Stomach (tissue), 19 donors: ENCODE measurements around the gene SPX. TPM values are rescaled to one million over a fixed set of nuclear protein-coding genes. Genes with fewer than 3 reads are reported as not detected.
A peak's percentile ranks its signal among the peaks of the same experiment; 100 is the strongest.

Experiments used
- DNase-seq, 2 donors: peaks; one replicate each; pipeline versions ENCODE4 v3.0.0 to v3.0.0-alpha.2; 2013 to 2019
- H3K27ac ChIP-seq, 5 donors: fragments of 200-600 bp in 4 of 5; sonication (generic) in 4 of 5; one replicate each; pipeline ENCODE4 v1.5.1; 2013 to 2019; ENCODE audit warnings: mild to moderate bottlenecking in 1 of 5, moderate library complexity in 1 of 5
- H3K27me3 ChIP-seq, 3 donors: fragments of 200-600 bp; sonication (generic); one replicate each; pipeline ENCODE4 v1.5.1; 2017 to 2019; ENCODE audit warnings: mixed run types in 1 of 3
- H3K36me3 ChIP-seq, 4 donors: fragments of 200-600 bp; sonication (generic); 1 replicate in 3 of 4; 2 replicates in 1 of 4; pipeline ENCODE4 v1.5.1; 2016 to 2019
- H3K4me1 ChIP-seq, 4 donors: fragments of 200-600 bp; sonication (generic); one replicate each; pipeline ENCODE4 v1.5.1; 2016 to 2019
- H3K4me3 ChIP-seq, 4 donors: fragments of 200-600 bp; sonication (generic) in 3 of 4; one replicate each; pipeline ENCODE4 v1.5.1; 2016 to 2019; ENCODE audit warnings: mild to moderate bottlenecking in 1 of 4
- H3K9me3 ChIP-seq, 4 donors: fragments of 200-600 bp; sonication (generic); one replicate each; pipeline ENCODE4 v1.5.1; 2016 to 2019
- CTCF ChIP-seq, 7 experiments: fragments of 450-650 bp in 4 of 7; fragments of 200-600 bp in 3 of 7; sonication (generic) in 3 of 7; IDR thresholded peaks; one replicate each; pipeline ENCODE4 v1.5.1; 2016 to 2019; ENCODE audit warnings: antibody characterized with exemption in 7 of 7, control low read depth in 2 of 7, mild to moderate bottlenecking in 1 of 7
- EP300 ChIP-seq: sonication (generic); formaldehyde crosslinking; IDR thresholded peaks from one replicate; pipeline ENCODE4 v1.6.1; 2017; ENCODE audit warnings: antibody characterized with exemption
- POLR2A ChIP-seq, 4 donors: fragments of 450-650 bp; IDR thresholded peaks; one replicate each; pipeline ENCODE4 v1.6.1; 2016; ENCODE audit warnings: antibody characterized with exemption in 4 of 4, control low read depth in 2 of 4, mild to moderate bottlenecking in 1 of 4, moderate library complexity in 1 of 4
- POLR2AphosphoS5 ChIP-seq, 3 donors: sonication (generic); formaldehyde crosslinking; IDR thresholded peaks; one replicate each; pipeline ENCODE4 v1.6.1; 2016; ENCODE audit warnings: antibody characterized with exemption in 3 of 3
- WGBS, 5 donors: extraction: QIAGEN DNeasy Blood & Tissue Kit in 3 of 5; methylation state at CpG; one replicate each; pipeline versions ENCODE4 v1.1.5 to v1.1.7; 2013 to 2018; 5-methylcytosine and 5-hydroxymethylcytosine counted together
- intact Hi-C: fragments of 100-400 bp; cut with DNase I; formaldehyde crosslinking; loops from one replicate; pipeline ENCODE4 v1.15.1; 2023; ENCODE audit warnings: low total_unique reads
- long read RNA-seq, 10 donors: transcript quantifications; one replicate each; lab custom pipeline, GENCODE V29; 2026
- polyA plus RNA-seq, 3 donors: library from polyadenylated mRNA; stranded (reverse); fragments of 200-250 nt; gene quantifications; one replicate each; pipeline ENCODE4 v1.2.3, GENCODE V29; 2013
- total RNA-seq, 5 donors: library from RNA; depleted of rRNA; stranded (reverse); fragments of >200 nt; gene quantifications; one replicate each; pipeline versions ENCODE4 v1.1.0 to v1.2.3, GENCODE V29; 2014 to 2016
- donor health status: healthy with polysubstance abuse.
- donor health status: Bipolar disorder and iron deficiency.
- donor health status: healthy.

SPX gene
- 1 to 10 TPM in 1 of 5 donors, not detected in 4; 1.1 TPM for total RNA-seq
- 1 to 10 TPM in 1 of 3 donors, under 1 TPM in 2; 0.28 to 1.6 (median 0.92) TPM for polyA plus RNA-seq
- long read RNA-seq, donor 1, partial matches to known transcripts: 0 of 2 reads
- long read RNA-seq, donor 1, other reads (novel, unspliced or antisense): 0 of 2 reads
- long read RNA-seq, donor 2, partial matches to known transcripts: 0 of 1 reads
- long read RNA-seq, donor 2, other reads (novel, unspliced or antisense): 0 of 1 reads
- long read RNA-seq, donor 3, partial matches to known transcripts: 0 of 1 reads
- long read RNA-seq, donor 3, other reads (novel, unspliced or antisense): 0 of 1 reads
- long read RNA-seq, donor 4: 0 reads
- long read RNA-seq, donor 5: 0 reads
- long read RNA-seq, donor 6, partial matches to known transcripts: 0 of 1 reads
- long read RNA-seq, donor 6, other reads (novel, unspliced or antisense): 0 of 1 reads
- long read RNA-seq, donor 7, partial matches to known transcripts: 0 of 1 reads
- long read RNA-seq, donor 7, other reads (novel, unspliced or antisense): 0 of 1 reads
- long read RNA-seq, donor 8, partial matches to known transcripts: 0 of 1 reads
- long read RNA-seq, donor 8, other reads (novel, unspliced or antisense): 0 of 1 reads
- long read RNA-seq, donor 9, partial matches to known transcripts: 0 of 1 reads
- long read RNA-seq, donor 9, other reads (novel, unspliced or antisense): 0 of 1 reads
- long read RNA-seq, donor 10: 0 reads

GRCh38 chr12:21526053-21526452 lies at the start of gene SPX:
Gene SPX (plus strand): TSS chr12:21526296. CDS start chr12:21526473, 177 bp downstream.
- intact Hi-C loops: no loop called here
- TF ChIP-seq CTCF (IDR thresholded peaks at IDR 0.05) (no peak), EP300 (no peak), POLR2AphosphoS5 (IDR thresholded peaks at IDR 0.05) (no peak), POLR2A (IDR thresholded peaks at IDR 0.05) (no peak)
- H3K27me3 ChIP-seq: peaks cover 0 to 28% (median 9%) of the 10 kb centered on the region in 3 donors
- H3K4me3 ChIP-seq: peak within 1 kb of the TSS; percentile 62 to 73 (median 66)
- peaks cover 0 to 32% (median 21%) of the 10 kb centered on the region in 4 donors for H3K4me1 ChIP-seq
- no peaks in the 10 kb centered on the region for H3K36me3 ChIP-seq
- no peaks in the 10 kb centered on the region for H3K9me3 ChIP-seq
- DNase-seq: no peak
- WGBS, 5 donors: 85 to 94% (median 94%) methylated on average over 1 of the region's 1 CpG
- H3K27ac ChIP-seq: no peak within 1 kb of the TSS

- H3K4me3 ChIP-seq: no peak overlapping the region
- TF ChIP-seq POLR2AphosphoS5 (IDR thresholded peaks at IDR 0.05) (no peak), EP300 (no peak), CTCF (IDR thresholded peaks at IDR 0.05) (no peak), POLR2A (IDR thresholded peaks at IDR 0.05) (no peak)
- WGBS, 5 donors: 82 to 92% (median 89%) methylated on average over 3 of the region's 3 CpGs
- no peaks in the 10 kb centered on the region for H3K9me3 ChIP-seq
- DNase-seq: no peak
- no peak overlapping the region for H3K27ac ChIP-seq
- no peaks in the 10 kb centered on the region for H3K4me1 ChIP-seq
- no peaks in the 10 kb centered on the region for H3K27me3 ChIP-seq
- peaks cover 22 to 99% (median 96%) of the 10 kb centered on the region in 4 donors for H3K36me3 ChIP-seq
- intact Hi-C loops: no loop called here
Measured at GRCh38 chr12:21476949-21477348, 49.1 kb upstream of the SPX start.

GRCh38 chr12:21478756-21479455 lies 47.2 kb upstream of the SPX start:
- no peaks in the 10 kb centered on the region for H3K27me3 ChIP-seq
- 83 to 91% (median 88%) methylated on average over 10 of the region's 10 CpGs for WGBS, 5 donors
- intact Hi-C loops: no loop called here

More at GRCh38 chr12:21478756-21479455, 47.2 kb upstream of the SPX start:
- TF ChIP-seq POLR2A (IDR thresholded peaks at IDR 0.05): no peak
- TF ChIP-seq EP300: no peak
- TF ChIP-seq POLR2AphosphoS5 (IDR thresholded peaks at IDR 0.05): no peak
- no peak for TF ChIP-seq CTCF (IDR thresholded peaks at IDR 0.05)
- H3K36me3 ChIP-seq: peaks cover 28 to 98% (median 93%) of the 10 kb centered on the region in 4 donors
- DNase-seq: no peak
- H3K9me3 ChIP-seq: no peaks in the 10 kb centered on the region
- H3K4me1 ChIP-seq: no peaks in the 10 kb centered on the region
- H3K27ac ChIP-seq: no peak overlapping the region
- H3K4me3 ChIP-seq: no peak overlapping the region
